Thymus (tissue), 11 donors: Measurements from ENCODE around the gene DEDD2. TPM values are rescaled to one million over a fixed set of nuclear protein-coding genes. Genes with fewer than 3 reads are reported as not detected.

Source experiments
- DNase-seq, 9 donors: peaks; one replicate each; pipeline ENCODE4 v3.0.0-alpha.2; 2013; ENCODE audit warnings: low spot score in 9 of 9, low read depth in 6 of 9, missing footprints in 1 of 9
- H3K27ac ChIP-seq, 2 donors: one replicate each; pipeline ENCODE4 v1.5.1; 2013; ENCODE audit warnings: control low read depth in 1 of 2, low read depth in 1 of 2, low read length in 1 of 2, mild to moderate bottlenecking in 1 of 2, moderate library complexity in 1 of 2
- H3K27me3 ChIP-seq, 2 donors: one replicate each; pipeline ENCODE4 v1.5.1; 2013; ENCODE audit warnings: low read length in 1 of 2; ENCODE audit not compliant: control insufficient read depth in 2 of 2, insufficient read depth in 1 of 2
- H3K36me3 ChIP-seq, 2 donors: one replicate each; pipeline ENCODE4 v1.5.1; 2013; ENCODE audit warnings: low read length in 1 of 2, mild to moderate bottlenecking in 1 of 2, moderate library complexity in 1 of 2; ENCODE audit not compliant: control insufficient read depth in 2 of 2, insufficient read depth in 2 of 2
- H3K4me1 ChIP-seq, 2 donors: one replicate each; pipeline ENCODE4 v1.5.1; 2013; ENCODE audit warnings: low read length in 2 of 2; ENCODE audit not compliant: control insufficient read depth in 2 of 2, insufficient read depth in 2 of 2
- H3K4me3 ChIP-seq, 2 donors: one replicate each; pipeline ENCODE4 v1.5.1; 2013; ENCODE audit warnings: low read length in 2 of 2, control low read depth in 1 of 2, mild to moderate bottlenecking in 1 of 2
- H3K9me3 ChIP-seq, 2 donors: one replicate each; pipeline ENCODE4 v1.5.1; 2013; ENCODE audit warnings: low read length in 1 of 2, mild to moderate bottlenecking in 1 of 2; ENCODE audit not compliant: control insufficient read depth in 2 of 2, insufficient read depth in 1 of 2
- WGBS: extraction: QIAGEN DNeasy Blood & Tissue Kit; methylation state at CpG from one replicate; pipeline ENCODE4 v1.1.7; 2013; 5-methylcytosine and 5-hydroxymethylcytosine counted together
- polyA plus RNA-seq: library from polyadenylated mRNA; stranded (reverse); fragments of 200-250 nt; gene quantifications from one replicate; pipeline ENCODE4 v1.2.3, GENCODE V29; 2013
- total RNA-seq: library from RNA; stranded (reverse); fragments of 120-200 nt; gene quantifications from one replicate; pipeline ENCODE4 v1.2.4, GENCODE V29; 2013
- donor health status: healthy.

DEDD2 gene
- total and polyA plus RNA-seq, 2 donors = 30.1 to 36.9 TPM

GRCh38 chr19:42156571-42156970, 60.9 kb downstream of the DEDD2 start:
- no peaks in the 10 kb centered on the region for H3K36me3 ChIP-seq
- WGBS = 97% methylated on average over 8 of the region's 8 CpGs
- H3K27ac ChIP-seq = no peak overlapping the region
- H3K4me3 ChIP-seq = no peak overlapping the region
- DNase-seq = no peak
- no peaks in the 10 kb centered on the region for H3K9me3 ChIP-seq
- H3K4me1 ChIP-seq = peaks cover 13 to 18% of the 10 kb centered on the region in 2 donors
- H3K27me3 ChIP-seq = peaks cover 0 to 84% of the 10 kb centered on the region in 2 donors

- Histone ChIP-seq H3K4me3 (no peak overlapping the region), H3K27me3 (peaks cover 0 to 85% of the 10 kb centered on the region in 2 donors), H3K9me3 (no peaks in the 10 kb centered on the region), H3K36me3 (no peaks in the 10 kb centered on the region), H3K27ac (no peak overlapping the region), H3K4me1 (peaks cover 13 to 18% of the 10 kb centered on the region in 2 donors)
- DNase-seq = no peak
- WGBS = 82% methylated on average over 10 of the region's 10 CpGs
These were observed 61.7 kb downstream of the DEDD2 start for GRCh38 chr19:42155796-42156195.

GRCh38 chr19:42154471-42155323, 62.8 kb downstream of the DEDD2 start:
- H3K4me1 ChIP-seq = peaks cover 13 to 20% of the 10 kb centered on the region in 2 donors
- H3K27me3 ChIP-seq = peaks cover 0 to 85% of the 10 kb centered on the region in 2 donors
- H3K36me3 ChIP-seq = no peaks in the 10 kb centered on the region
- 46% methylated on average over 15 of the region's 15 CpGs for WGBS
- peak overlapping the region in 1 of 2 donors; percentile 24 for H3K27ac ChIP-seq
- DNase-seq = peak in 2 of 9 donors; percentile 28 to 54
- no peaks in the 10 kb centered on the region for H3K9me3 ChIP-seq
- no peak overlapping the region for H3K4me3 ChIP-seq

- Histone ChIP-seq H3K27ac (no peak overlapping the region), H3K27me3 (peaks cover 0 to 86% of the 10 kb centered on the region in 2 donors), H3K9me3 (no peaks in the 10 kb centered on the region), H3K4me3 (no peak overlapping the region), H3K36me3 (no peaks in the 10 kb centered on the region), H3K4me1 (peaks cover 13 to 25% of the 10 kb centered on the region in 2 donors)
- 93% methylated on average over 20 of the region's 20 CpGs for WGBS
- no peak for DNase-seq
These were observed 63.6 kb downstream of the DEDD2 start for GRCh38 chr19:42153672-42154433.

- Histone ChIP-seq H3K36me3 (no peaks in the 10 kb centered on the region), H3K27ac (no peak overlapping the region), H3K4me3 (no peak overlapping the region), H3K27me3 (peaks cover 0 to 91% of the 10 kb centered on the region in 2 donors), H3K9me3 (no peaks in the 10 kb centered on the region), H3K4me1 (peaks cover 17 to 33% of the 10 kb centered on the region in 2 donors)
- 98% methylated on average over 25 of the region's 25 CpGs for WGBS
- no peak for DNase-seq
These were observed 64.4 kb downstream of the DEDD2 start for GRCh38 chr19:42152910-42153671.

GRCh38 chr19:42151782-42152684, 65.4 kb downstream of the DEDD2 start:
- Histone ChIP-seq H3K36me3 (no peaks in the 10 kb centered on the region), H3K27me3 (peaks cover 0 to 93% of the 10 kb centered on the region in 2 donors), H3K4me3 (no peak overlapping the region), H3K27ac (no peak overlapping the region), H3K9me3 (no peaks in the 10 kb centered on the region), H3K4me1 (peaks cover 17 to 39% of the 10 kb centered on the region in 2 donors)
- no peak for DNase-seq
- 92% methylated on average over 20 of the region's 20 CpGs for WGBS

GRCh38 chr19:42150911-42151361, 66.5 kb downstream of the DEDD2 start:
- peaks cover 0 to 93% of the 10 kb centered on the region in 2 donors for H3K27me3 ChIP-seq
- 57% methylated on average over 9 of the region's 9 CpGs for WGBS
- no peak for DNase-seq

GRCh38 chr19:42150364-42150763, 67.1 kb downstream of the DEDD2 start:
- H3K4me1 ChIP-seq = peaks cover 14 to 32% of the 10 kb centered on the region in 2 donors
- H3K9me3 ChIP-seq = no peaks in the 10 kb centered on the region
- H3K27ac ChIP-seq = no peak overlapping the region
- H3K27me3 ChIP-seq = peaks cover 0 to 89% of the 10 kb centered on the region in 2 donors
- DNase-seq = no peak
- no peak overlapping the region for H3K4me3 ChIP-seq
- no peaks in the 10 kb centered on the region for H3K36me3 ChIP-seq
- WGBS = 65% methylated on average over 17 of the region's 17 CpGs

More at GRCh38 chr19:42150911-42151361, 66.5 kb downstream of the DEDD2 start:
- H3K36me3 ChIP-seq = no peaks in the 10 kb centered on the region
- H3K27ac ChIP-seq = no peak overlapping the region
- H3K4me1 ChIP-seq = peaks cover 17 to 37% of the 10 kb centered on the region in 2 donors
- H3K4me3 ChIP-seq = no peak overlapping the region
- no peaks in the 10 kb centered on the region for H3K9me3 ChIP-seq
